OCI-LY1 (cell line): ENCODE data around the gene RSPH1.

Experiments
- H2AFZ ChIP-seq: fragments of 200-600 bp; sonication (generic), shearing (Covaris generic); 2 replicates; pipeline ENCODE4 v1.6.0; 2014; ENCODE audit warnings: antibody characterized with exemption, mild to moderate bottlenecking, low read length
- H3F3A ChIP-seq: fragments of 200-600 bp; sonication (generic), shearing (Covaris generic); 2 replicates; pipeline ENCODE4 v1.6.0; 2014; ENCODE audit warnings: mild to moderate bottlenecking, antibody characterized with exemption, low read length, moderate library complexity; ENCODE audit not compliant: insufficient read depth
- H3K27ac ChIP-seq: fragments of 200-600 bp; sonication (generic); 2 replicates; pipeline ENCODE4 v1.5.1; 2014; ENCODE audit warnings: low read length, mixed run types, mild to moderate bottlenecking, low read depth; ENCODE audit not compliant: poor library complexity, severe bottlenecking
- H3K27me3 ChIP-seq: fragments of 200-600 bp; sonication (generic); 2 replicates; pipeline ENCODE4 v1.6.0; 2014; ENCODE audit warnings: antibody characterized with exemption, mild to moderate bottlenecking, low read length, moderate library complexity; ENCODE audit not compliant: insufficient read depth
- H3K36me3 ChIP-seq: fragments of 200-600 bp; sonication (generic); 2 replicates; pipeline ENCODE4 v1.6.1; 2014; ENCODE audit warnings: mild to moderate bottlenecking, antibody characterized with exemption, low read length, moderate library complexity, mixed read lengths; ENCODE audit not compliant: insufficient read depth
- H3K4me1 ChIP-seq: fragments of 200-600 bp; sonication (generic); 2 replicates; pipeline ENCODE4 v1.5.1; 2014; ENCODE audit warnings: mild to moderate bottlenecking, low read length, moderate library complexity; ENCODE audit not compliant: insufficient read depth, severe bottlenecking
- H3K4me2 ChIP-seq: fragments of 200-600 bp; sonication (generic), shearing (Covaris generic); 2 replicates; pipeline ENCODE4 v1.6.1; 2014; ENCODE audit warnings: low read length
- H3K4me3 ChIP-seq: fragments of 200-600 bp; sonication (generic); 2 replicates; pipeline ENCODE4 v1.5.1; 2014; ENCODE audit warnings: low read length, low read depth, mild to moderate bottlenecking, mixed read lengths; ENCODE audit not compliant: poor library complexity, severe bottlenecking
- H3K79me2 ChIP-seq: fragments of 200-600 bp; shearing (Covaris generic); 2 replicates; pipeline ENCODE4 v1.6.1; 2016; ENCODE audit warnings: mixed run types, low read length, mixed read lengths; ENCODE audit not compliant: insufficient read depth
- H3K9ac ChIP-seq: fragments of 200-600 bp; sonication (generic), shearing (Covaris generic); 2 replicates; pipeline ENCODE4 v1.6.1; 2014; ENCODE audit warnings: mild to moderate bottlenecking, low read length, mixed read lengths
- H3K9me2 ChIP-seq: fragments of 200-600 bp; sonication (generic), shearing (Covaris generic); 2 replicates; pipeline ENCODE4 v1.6.1; 2014; ENCODE audit warnings: low read depth, mild to moderate bottlenecking, low read length, mixed read lengths
- H3K9me3 ChIP-seq: fragments of 200-600 bp; shearing (Covaris generic); 2 replicates; pipeline ENCODE4 v1.6.1; 2014; ENCODE audit warnings: low read length, mixed read lengths
- H4K20me1 ChIP-seq: fragments of 200-600 bp; sonication (generic), shearing (Covaris generic); 2 replicates; pipeline ENCODE4 v1.6.0; 2016; ENCODE audit warnings: mild to moderate bottlenecking, low read length; ENCODE audit not compliant: insufficient read depth
- EZH2 ChIP-seq: fragments of 200-600 bp; sonication (generic), shearing (Covaris generic); IDR thresholded peaks from 2 replicates; pipeline ENCODE4 v1.8.0; 2017; ENCODE audit warnings: borderline replicate concordance, mixed run types, mild to moderate bottlenecking, antibody characterized with exemption, low read length, moderate library complexity, mixed read lengths
- TF ChIP-seq, protein P1 (sequence below): fragments of 200-600 bp; sonication (generic), shearing (Covaris generic); IDR thresholded peaks from 2 replicates; pipeline ENCODE4 v1.5.1; 2017; ENCODE audit warnings: mild to moderate bottlenecking, antibody characterized with exemption, low read length, moderate library complexity, mixed read lengths

The RSPH1 gene

GRCh38 chr21:42500225-42500624 is 4.2 kb upstream of the RSPH1 start:
- H4K20me1 ChIP-seq = no peaks in the 10 kb centered on the region
- peaks cover 37% of the 10 kb centered on the region for H3K4me1 ChIP-seq
- no peaks in the 10 kb centered on the region for H3K9me3 ChIP-seq
- no peak for TF ChIP-seq EZH2
- TF ChIP-seq, protein P1, sequence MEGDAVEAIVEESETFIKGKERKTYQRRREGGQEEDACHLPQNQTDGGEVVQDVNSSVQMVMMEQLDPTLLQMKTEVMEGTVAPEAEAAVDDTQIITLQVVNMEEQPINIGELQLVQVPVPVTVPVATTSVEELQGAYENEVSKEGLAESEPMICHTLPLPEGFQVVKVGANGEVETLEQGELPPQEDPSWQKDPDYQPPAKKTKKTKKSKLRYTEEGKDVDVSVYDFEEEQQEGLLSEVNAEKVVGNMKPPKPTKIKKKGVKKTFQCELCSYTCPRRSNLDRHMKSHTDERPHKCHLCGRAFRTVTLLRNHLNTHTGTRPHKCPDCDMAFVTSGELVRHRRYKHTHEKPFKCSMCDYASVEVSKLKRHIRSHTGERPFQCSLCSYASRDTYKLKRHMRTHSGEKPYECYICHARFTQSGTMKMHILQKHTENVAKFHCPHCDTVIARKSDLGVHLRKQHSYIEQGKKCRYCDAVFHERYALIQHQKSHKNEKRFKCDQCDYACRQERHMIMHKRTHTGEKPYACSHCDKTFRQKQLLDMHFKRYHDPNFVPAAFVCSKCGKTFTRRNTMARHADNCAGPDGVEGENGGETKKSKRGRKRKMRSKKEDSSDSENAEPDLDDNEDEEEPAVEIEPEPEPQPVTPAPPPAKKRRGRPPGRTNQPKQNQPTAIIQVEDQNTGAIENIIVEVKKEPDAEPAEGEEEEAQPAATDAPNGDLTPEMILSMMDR = no peak
- H3K27ac ChIP-seq = no peak overlapping the region
- no peaks in the 10 kb centered on the region for H3K9me2 ChIP-seq
- no peak overlapping the region for H3K9ac ChIP-seq
- H3K36me3 ChIP-seq = no peaks in the 10 kb centered on the region
- no peak overlapping the region for H3K4me3 ChIP-seq
- no peak overlapping the region for H2AFZ ChIP-seq
- 0 out of 2 replicates have a peak, but pooled peaks cover 5% of the 10 kb centered on the region for H3K27me3 ChIP-seq
- no peak overlapping the region for H3K4me2 ChIP-seq
- H3K79me2 ChIP-seq = no peaks in the 10 kb centered on the region
- no peaks in the 10 kb centered on the region for H3F3A ChIP-seq

GRCh38 chr21:42499444-42500112 is 3.6 kb upstream of the RSPH1 start:
- Histone ChIP-seq H2AFZ (no peak overlapping the region), H3K9ac (no peak overlapping the region), H4K20me1 (no peaks in the 10 kb centered on the region), H3K27me3 (0 out of 2 replicates have a peak, but pooled peaks cover 5% of the 10 kb centered on the region), H3K9me3 (no peaks in the 10 kb centered on the region), H3K4me1 (peaks cover 30% of the 10 kb centered on the region), H3F3A (no peaks in the 10 kb centered on the region), H3K27ac (no peak overlapping the region), H3K4me3 (no peak overlapping the region), H3K36me3 (no peaks in the 10 kb centered on the region), H3K79me2 (no peaks in the 10 kb centered on the region), H3K4me2 (no peak overlapping the region), H3K9me2 (no peaks in the 10 kb centered on the region)
- no peak for TF ChIP-seq EZH2
- TF ChIP-seq, protein P1 = no peak

GRCh38 chr21:42498012-42498411 is 2.0 kb upstream of the RSPH1 start:
- H3K9ac ChIP-seq = no peak overlapping the region
- no peaks in the 10 kb centered on the region for H3K9me2 ChIP-seq
- H2AFZ ChIP-seq = no peak overlapping the region
- H3K4me3 ChIP-seq = no peak overlapping the region
- no peak overlapping the region for H3K4me2 ChIP-seq
- H3K4me1 ChIP-seq = peaks cover 16% of the 10 kb centered on the region
- no peaks in the 10 kb centered on the region for H3K79me2 ChIP-seq
- H3K36me3 ChIP-seq = no peaks in the 10 kb centered on the region
- no peaks in the 10 kb centered on the region for H3F3A ChIP-seq
- TF ChIP-seq EZH2 = no peak
- TF ChIP-seq, protein P1 = no peak
- no peaks in the 10 kb centered on the region for H4K20me1 ChIP-seq
- H3K27ac ChIP-seq = no peak overlapping the region
- H3K27me3 ChIP-seq = peaks cover 10% of the 10 kb centered on the region; the same call in 1 of the 2 replicates
- no peaks in the 10 kb centered on the region for H3K9me3 ChIP-seq
